Measurements from ENCODE around the gene TLE7.
A peak's percentile ranks its signal among the peaks of the same experiment; 100 is the strongest.

TLE7 gene

DNA sequence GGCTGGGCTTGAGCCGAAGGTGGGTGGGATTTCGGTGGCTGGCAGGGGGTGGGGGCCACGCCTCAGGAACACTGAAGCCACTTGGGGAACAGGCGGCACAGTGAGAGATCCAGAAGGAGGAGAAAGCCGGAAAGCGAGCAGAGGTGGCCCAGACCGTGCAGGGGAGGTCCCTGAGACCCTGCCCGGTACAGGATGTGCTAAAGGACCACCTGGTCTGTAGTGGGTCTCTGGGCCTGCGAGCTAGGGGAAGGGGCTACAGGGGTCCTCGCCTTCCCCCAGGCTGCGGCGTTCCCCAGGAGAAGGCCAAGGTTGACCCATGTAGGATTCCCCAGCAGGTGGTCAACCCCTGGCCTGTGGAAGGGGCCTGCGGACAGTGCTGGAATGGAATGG lies at the start of gene TLE7:
TSS of gene TLE7 (minus strand) at position 4 of the 390 bp plus-strand sequence. CDS start 8,730 bp downstream, outside the sequence.
- no peak for DNase-seq

DNA sequence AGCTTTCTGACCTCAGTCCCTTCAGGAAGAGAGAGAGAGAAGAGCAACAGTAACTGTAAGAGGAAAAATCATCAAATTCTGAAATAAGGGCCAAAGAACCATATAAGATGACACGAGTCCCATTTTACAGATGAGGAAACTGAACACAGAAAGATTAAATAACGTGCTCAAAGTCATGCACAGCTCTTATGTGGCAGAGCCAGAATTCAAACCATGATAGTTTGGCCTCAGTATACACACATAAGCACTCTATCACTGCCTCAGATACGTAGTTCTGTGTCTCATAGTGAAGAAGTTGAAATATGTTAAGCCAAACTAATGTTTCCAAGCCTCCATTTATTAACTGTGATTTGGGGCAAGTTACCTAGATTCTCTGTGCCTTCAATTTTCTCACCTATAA lies 49.2 kb upstream of the TLE7 start:
- DNase-seq, result no peak

DNA sequence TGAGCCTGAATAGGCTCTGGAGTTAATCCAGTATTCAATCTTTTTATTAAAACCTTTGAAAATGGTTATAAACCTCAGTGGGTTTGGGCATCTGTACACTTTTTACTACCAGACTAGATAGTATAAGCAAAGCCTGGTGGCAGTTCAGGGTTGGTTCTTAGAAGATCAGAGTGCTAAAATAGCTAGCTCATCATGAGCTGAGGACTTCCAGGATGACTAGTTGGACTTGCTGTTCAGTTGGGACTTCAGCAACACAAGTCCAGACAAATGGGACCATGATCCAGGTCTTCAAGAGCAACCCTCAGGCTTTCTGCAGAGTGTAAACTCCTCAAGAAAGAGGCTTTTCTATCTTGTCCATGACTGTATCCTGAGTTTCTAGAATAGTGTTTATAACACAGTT lies 48.5 kb upstream of the TLE7 start:
- DNase-seq, result no peak

DNA sequence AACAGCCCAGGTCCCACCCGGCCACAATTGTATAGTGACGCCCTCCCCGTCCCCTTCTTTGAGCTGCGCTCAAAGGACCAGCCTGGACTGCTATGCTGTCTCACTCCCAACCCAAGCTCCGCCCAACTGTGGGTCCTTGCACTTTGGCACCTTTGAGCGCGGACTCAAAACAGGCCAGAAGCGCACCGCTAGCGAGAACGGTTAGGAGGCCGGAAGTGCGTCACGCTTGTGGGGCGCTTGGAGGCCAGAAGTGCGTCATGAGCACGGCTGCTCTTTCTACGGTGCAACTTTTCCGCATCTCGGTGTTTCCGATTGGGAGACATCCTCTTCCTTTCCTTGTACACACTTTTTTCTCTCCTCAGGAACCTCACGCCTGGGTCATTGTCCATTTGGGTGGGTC lies 47.3 kb upstream of the TLE7 start, which contains the start of gene ZNF19:
TSS of gene ZNF19 (minus strand) at position 203 of the 400 bp plus-strand sequence. CDS start 7,210 bp downstream, outside the sequence.
- DNase-seq, result no peak

DNA sequence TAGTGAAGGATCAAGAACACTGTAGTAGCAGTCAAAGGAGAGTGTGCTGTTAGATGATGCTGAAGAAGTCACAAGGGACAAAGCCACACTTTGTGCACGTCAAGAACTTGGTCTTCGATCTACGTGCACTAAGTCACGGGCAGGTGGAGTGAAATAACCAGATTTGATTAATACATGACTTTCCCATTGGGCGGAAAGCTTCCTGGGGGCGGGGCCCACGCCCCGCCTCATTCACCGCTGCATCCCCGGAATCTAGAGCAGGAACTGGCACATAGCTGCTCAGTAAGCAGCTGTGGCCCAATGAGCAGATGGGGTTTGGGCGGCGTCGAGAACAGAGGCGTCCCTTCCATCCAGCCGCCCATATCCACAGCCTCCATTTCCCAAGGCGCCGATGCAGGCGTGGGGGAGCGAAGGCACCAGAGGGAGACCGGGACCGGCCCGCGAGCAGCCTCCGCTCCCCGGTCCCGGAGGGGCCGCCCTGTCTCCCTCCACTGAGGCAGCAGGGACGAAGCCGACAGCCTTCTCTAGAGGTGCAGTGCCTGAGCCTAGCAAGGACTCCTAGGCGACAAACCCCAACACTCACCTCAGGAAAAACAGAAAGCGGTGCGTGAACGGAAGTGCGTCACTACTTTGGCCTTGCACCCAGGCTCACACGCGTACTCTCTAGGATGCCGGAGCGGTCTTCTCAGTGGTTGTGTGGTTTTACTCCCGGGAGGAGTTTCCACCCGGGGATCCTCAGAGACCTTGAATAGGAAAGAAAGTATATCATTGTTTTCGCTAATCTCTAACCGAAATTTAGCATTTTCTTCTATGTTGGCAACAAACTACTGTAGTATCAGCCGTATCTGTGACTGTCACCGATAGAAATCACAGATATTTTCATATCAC lies 42.4 kb upstream of the TLE7 start:
- DNase-seq, result peak; percentile 71

DNA sequence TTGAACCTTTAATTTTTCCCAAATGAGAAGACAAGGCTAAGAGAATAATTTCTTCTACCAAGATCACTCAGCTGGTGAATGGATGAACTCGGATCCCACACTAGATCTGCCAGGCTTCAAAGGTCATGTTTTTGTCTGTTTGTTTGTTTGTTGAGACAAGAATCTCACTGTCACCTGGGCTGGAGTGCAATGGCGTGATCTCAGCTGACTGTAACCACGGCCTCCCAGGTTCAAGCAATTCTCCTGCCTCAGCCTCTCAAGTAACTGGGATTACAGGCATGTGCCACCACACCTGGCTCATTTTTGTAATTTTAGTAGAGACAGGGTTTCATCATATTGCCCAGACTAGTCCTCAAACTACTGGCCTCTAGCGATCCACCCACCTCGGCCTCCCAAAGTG lies 40.7 kb upstream of the TLE7 start:
- DNase-seq, result no peak

DNA sequence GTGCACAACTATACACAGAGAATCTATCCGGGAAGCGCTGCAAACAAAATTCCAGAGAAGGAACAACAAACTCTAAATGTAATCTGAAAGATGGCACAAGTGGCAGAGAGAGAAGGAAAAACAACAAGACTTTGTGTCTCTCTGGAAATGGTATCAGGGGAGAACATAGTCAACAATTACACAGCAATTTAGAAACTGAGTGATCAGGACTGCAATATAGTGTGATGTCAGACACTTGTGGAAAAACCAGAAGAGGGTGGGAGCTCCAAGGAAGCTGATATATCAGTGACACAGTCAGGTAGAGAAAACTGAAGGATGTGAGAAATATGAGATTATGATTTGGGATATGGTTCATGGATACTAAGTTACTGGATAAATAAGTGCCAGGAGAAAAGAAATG lies 39.1 kb upstream of the TLE7 start:
- DNase-seq, result no peak

DNA sequence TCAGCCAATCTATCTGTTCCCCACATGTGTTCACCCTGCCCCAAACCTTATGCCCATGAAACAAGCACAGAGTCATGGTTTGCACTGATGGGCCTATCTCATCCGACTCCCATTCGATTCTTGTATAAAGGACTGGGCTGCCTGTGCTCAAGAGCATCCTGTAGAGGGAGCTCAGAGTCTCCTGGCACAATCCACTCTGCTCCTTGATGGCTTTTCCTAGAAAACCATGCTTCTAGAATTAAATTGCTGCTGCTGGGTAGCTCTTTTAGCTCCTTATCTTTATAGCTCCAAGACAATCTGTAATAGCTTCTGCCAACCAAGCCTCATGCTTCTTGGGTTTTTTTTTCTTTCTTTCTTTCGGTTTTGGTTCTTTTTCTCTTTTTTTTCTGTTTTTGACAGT lies 37.6 kb upstream of the TLE7 start:
- DNase-seq, result no peak

DNA sequence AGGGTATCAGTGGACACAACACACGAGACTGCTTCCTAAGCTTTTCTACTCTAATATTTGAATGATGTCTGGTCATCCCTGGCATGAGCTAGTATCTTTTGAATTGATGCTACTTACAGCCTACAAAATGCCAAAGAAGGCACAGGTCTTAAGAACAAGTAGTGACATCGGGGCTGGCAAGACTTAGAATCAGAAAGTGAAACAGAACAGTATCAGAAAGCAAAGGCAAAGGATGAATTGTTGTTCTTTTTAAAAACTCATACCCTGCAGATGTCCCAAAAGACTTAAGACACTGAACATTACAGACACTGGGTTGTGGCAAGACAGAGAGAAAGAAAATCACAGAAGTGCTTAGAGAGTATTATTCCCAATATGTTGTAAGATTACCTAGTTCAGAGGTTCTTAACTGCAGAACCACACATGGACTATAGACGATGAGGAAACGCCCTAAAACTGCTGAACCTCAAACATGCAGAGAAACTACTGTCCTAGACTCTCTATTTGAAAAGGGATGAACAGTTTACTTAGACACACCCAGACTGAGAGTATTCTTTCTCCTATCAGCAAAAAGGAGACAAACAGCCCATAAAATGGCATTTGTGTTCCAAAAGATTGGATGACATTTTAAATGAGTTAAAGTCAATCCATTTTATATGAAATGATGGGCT lies 34.7 kb upstream of the TLE7 start:
- DNase-seq, result no peak

DNA sequence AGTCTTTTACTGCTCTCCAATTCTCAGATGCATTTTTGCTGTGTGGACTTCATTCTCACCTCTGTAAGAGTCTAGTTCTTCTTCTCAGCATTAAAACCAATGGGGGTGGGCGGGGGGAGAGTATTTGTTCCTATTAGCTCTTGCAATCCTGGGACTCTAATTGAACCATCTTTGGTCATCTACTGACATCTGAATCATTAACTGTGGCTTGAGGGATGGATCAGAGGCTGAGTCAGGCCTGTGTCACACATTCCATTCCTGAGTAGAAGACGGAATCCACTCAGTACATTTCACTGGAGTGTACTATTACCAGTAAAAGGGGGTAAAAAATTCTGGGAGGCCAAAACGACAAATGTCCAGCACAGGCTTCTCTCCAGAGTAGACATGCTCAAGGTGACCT lies 33.0 kb upstream of the TLE7 start:
- DNase-seq, result no peak

DNA sequence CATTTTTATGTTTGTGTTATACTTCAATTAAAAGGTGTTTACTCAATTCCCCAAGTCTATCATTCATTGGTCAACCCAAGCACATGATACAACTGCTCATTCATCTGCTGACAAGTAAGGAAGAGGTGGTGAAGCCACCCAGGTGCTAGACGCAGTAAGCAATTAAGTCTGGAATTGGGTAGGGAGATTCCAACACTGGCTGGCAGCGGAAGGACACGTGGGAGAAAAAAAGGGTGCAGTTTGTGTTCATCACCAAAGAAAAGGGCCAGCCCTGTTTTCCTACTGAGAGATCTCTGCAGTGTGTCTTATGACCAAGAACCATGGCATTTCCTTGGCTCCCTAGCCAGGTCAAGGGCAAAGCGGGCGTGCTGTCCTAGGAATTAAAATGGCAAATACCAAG lies 32.0 kb upstream of the TLE7 start:
- no peak for DNase-seq

DNA sequence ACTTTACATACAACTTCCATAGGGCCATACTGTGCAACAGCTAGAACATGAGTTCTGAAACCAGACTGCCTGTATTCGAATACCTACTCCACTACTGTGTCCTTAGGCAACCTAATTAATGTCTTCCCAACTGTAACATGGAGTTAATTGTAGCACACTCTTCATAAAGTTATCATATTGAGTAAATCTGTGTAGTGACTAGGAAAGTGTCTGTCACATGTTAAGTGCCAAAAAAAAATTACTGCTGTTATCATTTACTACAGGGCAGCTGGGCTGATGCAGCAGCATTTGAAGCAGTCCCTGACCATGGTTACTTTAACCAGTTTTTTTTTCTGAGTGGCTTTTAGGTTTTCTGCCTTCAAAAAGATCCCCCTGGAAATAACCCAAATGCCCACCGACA lies 31.1 kb upstream of the TLE7 start:
- no peak for DNase-seq

DNA sequence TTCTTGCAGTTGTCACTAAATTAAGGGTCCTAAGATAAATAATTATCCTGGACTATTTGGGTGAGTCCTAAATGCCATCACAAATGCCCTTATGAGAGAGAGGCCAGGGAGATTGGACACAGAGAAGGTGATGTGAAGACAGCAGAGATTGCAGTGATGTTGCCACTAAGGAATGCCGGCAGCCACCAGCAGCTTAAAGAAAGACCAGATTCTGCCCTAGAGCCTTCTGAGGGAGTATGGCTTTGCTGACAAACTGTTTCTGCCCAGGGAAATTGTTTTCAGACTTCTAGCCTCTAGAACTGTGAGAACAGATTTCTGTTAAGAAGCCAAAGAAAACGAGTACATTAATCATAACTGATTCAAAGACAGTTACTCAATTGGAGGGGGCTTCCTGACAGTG lies 30.2 kb upstream of the TLE7 start:
- DNase-seq, result no peak

DNA sequence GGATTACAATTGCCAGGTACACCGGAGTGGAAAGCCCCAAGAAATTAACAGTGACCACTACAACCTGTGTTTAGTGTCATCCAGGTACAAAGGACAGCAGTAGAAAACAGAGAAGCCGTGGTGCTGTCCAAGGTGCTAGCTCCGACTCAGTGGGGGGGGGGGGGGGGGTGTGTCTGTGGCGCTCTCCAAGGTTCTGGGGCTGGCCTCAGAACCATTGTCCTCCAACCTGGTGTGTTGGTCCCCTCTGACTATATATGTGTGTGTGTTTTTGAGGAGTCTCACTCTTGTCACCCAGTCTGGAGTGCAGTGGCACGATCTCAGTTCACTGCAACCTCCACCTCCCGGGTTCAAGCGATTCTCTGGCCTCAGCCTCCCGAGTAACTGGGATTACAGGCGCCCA lies 26.0 kb upstream of the TLE7 start:
- DNase-seq, result peak; percentile 54

DNA sequence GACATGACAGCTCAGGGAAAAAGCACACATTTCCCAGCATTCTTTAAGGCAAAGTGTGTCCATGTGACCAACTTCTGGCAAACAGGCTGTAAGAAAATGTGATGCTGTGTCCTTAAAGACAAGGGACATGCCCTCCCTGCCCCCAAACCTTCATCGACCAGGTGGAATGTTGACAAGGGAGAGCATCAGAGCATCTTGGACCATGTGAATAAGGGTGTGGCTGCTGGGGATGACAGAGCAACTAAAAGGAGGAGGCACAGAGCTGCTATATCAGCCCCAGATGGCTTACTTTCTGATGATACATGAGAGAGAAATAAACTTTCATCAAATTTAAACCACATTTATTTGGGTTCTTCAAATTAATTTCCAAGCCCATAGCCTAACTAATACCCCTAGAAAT lies 22.4 kb upstream of the TLE7 start:
- no peak for DNase-seq

DNA sequence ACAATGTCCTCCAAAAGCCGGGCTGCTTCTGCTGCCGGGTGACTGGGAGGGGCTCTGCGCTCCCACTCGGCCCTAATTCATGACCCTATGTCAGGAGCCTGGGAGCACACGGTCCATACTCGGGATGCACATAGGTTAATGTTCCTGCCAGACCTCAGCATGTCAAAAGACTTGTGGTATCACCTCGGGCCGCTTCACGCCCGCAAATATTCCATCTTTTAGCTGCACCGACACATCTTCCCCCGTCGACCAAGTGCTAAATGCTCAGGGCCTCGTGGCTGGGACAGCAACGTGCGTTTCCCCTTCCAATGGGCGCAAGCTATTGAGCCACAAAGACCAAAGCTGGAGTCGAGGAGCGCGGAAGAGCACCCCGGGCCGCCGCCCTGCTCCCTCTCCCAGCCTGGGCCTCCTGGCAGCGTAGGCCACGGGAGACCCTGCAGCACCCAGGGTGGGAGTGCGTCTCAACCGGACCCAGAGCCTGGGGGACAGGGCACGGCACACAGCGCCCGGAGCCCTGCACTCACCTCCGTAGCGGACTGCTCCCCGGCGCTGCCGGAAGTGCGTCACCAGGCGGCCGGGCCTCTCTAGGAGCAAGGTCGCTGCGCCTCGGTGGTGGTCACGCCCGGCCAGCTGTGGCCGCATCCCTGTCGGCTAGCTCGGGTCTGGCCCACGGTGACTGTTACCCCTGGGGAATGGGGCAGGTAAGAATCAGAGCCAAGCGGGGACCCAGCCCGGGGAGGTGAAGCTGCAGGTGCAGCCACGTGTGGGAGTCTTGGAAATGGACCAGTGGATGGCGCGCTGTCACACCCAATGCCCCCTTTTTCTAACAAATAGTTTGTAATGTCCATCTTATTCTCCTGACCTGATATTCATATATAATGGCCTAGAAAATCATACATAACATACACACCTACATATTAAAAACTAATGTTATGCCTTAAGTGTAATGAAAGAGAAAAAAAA lies 20.1 kb upstream of the TLE7 start, which contains the start of gene ZNF23:
TSS of gene ZNF23 (minus strand) at position 562 of the 963 bp plus-strand sequence. CDS start 5,451 bp downstream, outside the sequence.
- peak; percentile 72 for DNase-seq

DNA sequence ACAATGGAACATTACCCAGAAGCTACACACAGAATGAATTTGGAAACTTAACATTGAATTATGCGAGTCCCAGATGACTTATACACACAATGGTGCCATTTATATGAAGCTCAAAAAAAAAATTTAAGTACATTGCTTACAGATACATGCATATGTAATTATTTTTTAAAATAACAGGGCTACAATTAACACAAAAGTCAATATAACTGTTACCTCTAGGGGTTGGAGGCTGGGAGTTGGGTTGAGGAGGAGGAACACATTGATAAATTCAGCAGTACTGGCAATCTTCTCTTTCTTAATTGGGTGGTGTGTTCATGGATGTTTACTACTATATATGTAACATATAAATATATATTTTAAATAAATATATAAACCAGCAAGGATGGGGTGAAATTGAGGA lies 19.1 kb upstream of the TLE7 start:
- DNase-seq, result no peak

DNA sequence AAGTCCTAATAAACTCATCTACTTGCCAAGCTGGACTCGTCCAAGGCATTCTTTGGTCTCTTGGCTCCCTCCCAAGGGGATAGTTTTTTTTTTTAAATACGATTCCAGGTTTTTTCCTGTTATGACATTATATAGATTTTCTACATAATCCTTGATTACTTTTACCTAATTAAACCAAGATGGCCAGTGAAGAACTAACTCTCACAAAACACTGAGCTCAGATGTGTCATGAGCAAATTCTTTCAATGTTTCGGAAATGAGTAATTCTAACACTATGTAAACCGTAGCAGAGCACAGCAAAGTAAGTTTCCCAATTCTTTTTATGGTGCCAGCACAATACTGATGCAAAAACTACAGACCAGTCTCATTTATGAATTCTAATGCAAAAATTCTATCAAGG lies 18.4 kb upstream of the TLE7 start:
- DNase-seq, result no peak

DNA sequence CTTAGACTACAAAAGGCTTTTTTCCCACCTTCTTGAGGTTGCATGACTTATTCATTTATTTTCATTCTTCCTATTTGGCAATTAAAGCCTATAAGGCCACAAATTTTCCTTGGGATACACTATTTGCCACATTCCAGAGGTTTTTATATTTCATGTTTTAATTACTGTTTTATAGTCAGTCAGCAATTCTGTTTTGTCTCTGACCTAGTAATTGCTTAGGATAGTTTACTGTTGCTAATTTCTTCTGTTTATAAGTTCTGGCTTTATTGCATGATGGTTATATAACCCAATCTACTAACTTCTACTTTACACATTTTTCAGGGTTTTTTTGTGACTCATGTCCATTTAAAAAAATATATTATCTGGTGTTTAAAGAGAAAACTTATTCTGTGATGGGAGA lies 17.7 kb upstream of the TLE7 start:
- DNase-seq, result no peak

DNA sequence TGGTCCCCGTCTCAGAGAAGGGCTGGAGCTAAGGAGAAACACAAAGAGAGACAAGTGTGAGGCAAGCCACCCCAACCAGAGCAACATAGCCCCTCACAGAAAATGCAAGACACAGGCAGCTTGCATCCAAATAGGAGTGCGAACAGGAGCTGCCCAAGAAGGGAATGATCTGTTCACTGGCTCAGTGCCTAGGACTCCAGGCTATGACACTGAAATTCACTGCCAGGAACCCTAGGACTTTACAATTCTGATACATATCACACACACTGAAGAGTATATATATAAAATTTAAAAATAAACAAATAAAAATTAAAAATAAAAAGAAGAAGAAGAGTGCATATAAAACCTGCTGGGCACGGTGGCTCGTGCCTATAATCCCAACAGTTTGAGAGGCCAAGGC lies 14.9 kb upstream of the TLE7 start:
- no peak for DNase-seq

DNA sequence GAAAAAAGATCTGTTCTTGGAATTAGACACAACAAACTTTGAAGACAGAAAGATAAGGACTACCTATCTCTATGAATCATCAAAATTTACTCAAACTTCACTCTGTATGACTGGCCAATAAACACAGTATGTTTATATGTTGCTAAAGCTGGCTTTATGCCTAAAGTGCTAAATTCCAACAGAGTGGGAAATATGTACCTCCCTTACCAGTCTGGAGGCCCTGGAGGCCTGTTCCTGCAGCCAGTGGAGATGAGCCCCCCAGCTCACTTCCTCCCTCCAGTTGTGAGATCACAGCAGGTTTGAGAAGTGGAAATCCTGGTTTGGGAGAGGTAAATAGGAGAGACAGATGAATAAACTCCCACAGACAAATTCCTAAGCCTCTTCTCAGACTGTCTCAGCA lies 11.2 kb upstream of the TLE7 start:
- DNase-seq, result no peak

DNA sequence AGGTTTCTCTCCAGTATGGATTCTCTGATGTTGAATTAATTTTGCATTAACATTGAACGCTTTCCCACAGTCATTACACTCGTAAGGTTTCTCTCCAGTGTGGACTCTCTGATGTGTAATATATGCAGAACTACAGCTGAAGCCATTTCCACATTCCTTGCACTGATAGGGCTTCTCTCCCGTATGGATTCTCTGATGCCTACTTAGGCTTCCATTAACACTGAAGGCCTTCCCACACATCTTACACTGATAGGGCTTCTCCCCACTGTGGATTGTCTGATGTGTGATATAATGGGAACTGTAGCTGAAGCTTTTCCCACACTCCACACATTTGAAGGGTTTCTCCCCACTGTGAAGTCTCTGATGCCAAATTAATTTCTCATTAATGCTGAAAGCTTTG lies 7.2 kb upstream of the TLE7 start:
- DNase-seq, result no peak

DNA sequence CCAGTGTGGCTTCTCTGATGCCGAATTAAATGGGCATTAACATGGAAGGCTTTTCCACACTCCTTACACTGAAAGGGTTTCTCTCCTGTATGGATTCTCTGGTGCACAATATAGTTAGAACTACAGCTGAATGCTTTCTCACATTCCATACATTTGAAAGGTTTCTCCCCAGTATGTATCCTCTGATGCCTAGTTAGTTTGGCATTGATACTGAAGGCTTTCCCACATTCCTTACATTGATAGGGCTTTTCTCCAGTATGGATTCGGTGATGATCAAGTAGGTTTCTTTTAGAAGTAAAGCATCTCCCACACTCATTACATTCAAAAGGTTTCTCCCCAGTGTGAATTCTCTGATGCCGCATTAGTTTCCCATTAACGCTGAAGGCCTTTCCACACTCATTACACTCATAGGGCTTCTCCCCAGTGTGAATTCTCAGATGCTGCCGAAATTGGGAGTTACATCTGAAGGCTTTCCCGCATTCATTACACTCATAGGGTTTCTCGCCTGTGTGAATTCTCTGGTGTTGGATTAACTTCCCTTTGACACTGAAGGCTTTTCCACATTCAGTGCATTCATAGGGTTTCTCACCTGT lies 6.5 kb upstream of the TLE7 start:
- DNase-seq, result no peak

Data from activated CD4-positive, alpha-beta T cell treated with anti-CD3 and anti-CD28 coated beads, Interleukin-2, amount 50 U/mL, for 1 hour (primary cell).